DOHH2 (cell line): ENCODE measurements around the gene GPR78.

Experiments used
- H3F3A ChIP-seq: fragments of 200-600 bp; sonication (generic), shearing (Covaris generic); 2 replicates; pipeline ENCODE4 v1.6.0; 2016; ENCODE audit warnings: antibody characterized with exemption, mild to moderate bottlenecking; ENCODE audit not compliant: control insufficient read depth, insufficient read depth
- H3K27ac ChIP-seq: fragments of 200-600 bp; sonication (generic); 2 replicates; pipeline ENCODE4 v1.5.1; 2014; ENCODE audit warnings: low read depth, mild to moderate bottlenecking, low read length, moderate library complexity
- H3K27me3 ChIP-seq: fragments of 200-600 bp; sonication (generic); 2 replicates; pipeline ENCODE4 v1.6.1; 2014; ENCODE audit warnings: mild to moderate bottlenecking, low read length, mixed read lengths; ENCODE audit not compliant: control insufficient read depth
- H3K36me3 ChIP-seq: fragments of 200-600 bp; sonication (generic); 2 replicates; pipeline ENCODE4 v1.6.1; 2014; ENCODE audit warnings: mild to moderate bottlenecking, low read length, moderate library complexity, mixed read lengths; ENCODE audit not compliant: control insufficient read depth
- H3K4me1 ChIP-seq: fragments of 200-600 bp; sonication (generic); 2 replicates; pipeline ENCODE4 v1.6.1; 2014; ENCODE audit warnings: mild to moderate bottlenecking, low read length, mixed read lengths; ENCODE audit not compliant: control insufficient read depth
- H3K4me2 ChIP-seq: fragments of 200-600 bp; sonication (generic); 2 replicates; pipeline ENCODE4 v1.6.0; 2014; ENCODE audit warnings: mild to moderate bottlenecking, low read length, moderate library complexity
- H3K4me3 ChIP-seq: fragments of 200-600 bp; sonication (generic); 2 replicates; pipeline ENCODE4 v1.5.1; 2014; ENCODE audit warnings: mild to moderate bottlenecking, low read length, mixed read lengths
- H3K79me2 ChIP-seq: fragments of 200-600 bp; sonication (generic); 2 replicates; pipeline ENCODE4 v1.6.1; 2014; ENCODE audit warnings: mild to moderate bottlenecking, low read length, mixed read lengths; ENCODE audit not compliant: control insufficient read depth
- H3K9me2 ChIP-seq: fragments of 200-600 bp; sonication (generic); replicated peaks from 2 replicates; pipeline ENCODE4 v1.6.1; 2014; ENCODE audit warnings: mild to moderate bottlenecking, low read length, mixed read lengths; ENCODE audit not compliant: control insufficient read depth
- H3K9me3 ChIP-seq: fragments of 200-600 bp; sonication (generic); 2 replicates; pipeline ENCODE4 v1.6.1; 2014; ENCODE audit warnings: antibody characterized with exemption, low read length, mixed read lengths; ENCODE audit not compliant: control insufficient read depth, insufficient read depth
- H4K20me1 ChIP-seq: fragments of 200-600 bp; sonication (generic); 2 replicates; pipeline ENCODE4 v1.6.0; 2014; ENCODE audit warnings: low read depth, mild to moderate bottlenecking, antibody characterized with exemption, low read length, moderate library complexity; ENCODE audit not compliant: control insufficient read depth, insufficient read depth
- CTCF ChIP-seq: fragments of 200-600 bp; sonication (generic); IDR thresholded peaks from one replicate; pipeline ENCODE4 v1.5.1; 2014; ENCODE audit warnings: antibody characterized with exemption, mild to moderate bottlenecking, low read depth, low read length; ENCODE audit not compliant: poor library complexity, severe bottlenecking
- EZH2phosphoT487 ChIP-seq: fragments of 200-600 bp; sonication (generic); IDR thresholded peaks from 2 replicates; pipeline ENCODE4 v1.6.1; 2017; ENCODE audit warnings: borderline replicate concordance, mild to moderate bottlenecking, antibody characterized with exemption, low read length, moderate library complexity, mixed read lengths

The GPR78 gene

GRCh38 chr4:8586671-8587468 is 6.7 kb downstream of the GPR78 start:
- Histone ChIP-seq H3K9me3 (no peaks in the 10 kb centered on the region), H3F3A (no peaks in the 10 kb centered on the region), H3K4me3 (no peak overlapping the region), H3K27ac (no peak overlapping the region), H3K79me2 (no peaks in the 10 kb centered on the region), H3K36me3 (no peaks in the 10 kb centered on the region), H4K20me1 (no peaks in the 10 kb centered on the region), H3K4me2 (no peak overlapping the region), H3K27me3 (no peaks in the 10 kb centered on the region), H3K4me1 (no peaks in the 10 kb centered on the region), H3K9me2 (no peaks in the 10 kb centered on the region)
- TF ChIP-seq CTCF (peak; percentile 44), EZH2phosphoT487 (no peak)

DNA sequence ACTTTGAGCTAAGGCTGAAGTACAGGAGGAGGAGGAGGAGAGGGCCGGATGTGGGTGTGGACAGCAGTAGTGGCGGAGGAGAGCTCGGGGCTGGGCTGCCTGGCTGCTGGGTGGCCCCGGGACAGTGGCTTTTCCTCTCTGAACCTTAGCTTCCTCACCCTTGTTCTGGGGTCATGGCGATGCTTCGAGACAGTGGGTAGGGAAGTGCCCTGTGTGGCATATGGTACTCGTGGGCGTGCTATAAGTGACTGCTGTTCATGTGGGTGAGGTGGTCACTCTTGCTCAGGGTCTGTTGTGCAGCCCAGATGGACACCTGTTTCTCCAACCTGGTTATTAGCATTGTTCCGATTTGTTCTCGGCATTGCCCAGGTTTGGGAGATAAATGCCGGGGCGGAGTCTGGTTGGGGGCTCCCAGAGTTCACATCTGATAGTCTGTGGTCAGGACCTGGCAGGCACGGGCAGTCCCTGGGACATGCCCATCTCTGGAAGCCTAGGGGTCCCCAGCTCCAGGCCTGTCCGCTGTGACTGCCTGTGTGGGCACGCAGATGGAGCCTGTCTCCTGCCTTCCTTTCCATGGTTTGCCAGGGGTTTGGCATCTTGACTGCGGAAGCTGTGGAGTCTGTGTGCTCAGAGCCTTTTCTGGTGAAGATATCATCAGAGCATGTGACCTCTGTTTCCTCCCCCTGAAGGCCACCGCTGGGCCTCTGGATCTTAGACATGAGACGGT is 7.4 kb downstream of the GPR78 start:
- H3F3A ChIP-seq = no peaks in the 10 kb centered on the region
- no peaks in the 10 kb centered on the region for H3K9me3 ChIP-seq
- H3K9me2 ChIP-seq = no peaks in the 10 kb centered on the region
- H3K79me2 ChIP-seq = no peaks in the 10 kb centered on the region
- TF ChIP-seq CTCF (no peak), EZH2phosphoT487 (no peak)
- H3K27ac ChIP-seq = no peak overlapping the region
- no peaks in the 10 kb centered on the region for H3K36me3 ChIP-seq
- no peak overlapping the region for H3K4me2 ChIP-seq
- no peaks in the 10 kb centered on the region for H3K27me3 ChIP-seq
- H3K4me1 ChIP-seq = no peaks in the 10 kb centered on the region
- no peak overlapping the region for H3K4me3 ChIP-seq
- H4K20me1 ChIP-seq = no peaks in the 10 kb centered on the region

DNA sequence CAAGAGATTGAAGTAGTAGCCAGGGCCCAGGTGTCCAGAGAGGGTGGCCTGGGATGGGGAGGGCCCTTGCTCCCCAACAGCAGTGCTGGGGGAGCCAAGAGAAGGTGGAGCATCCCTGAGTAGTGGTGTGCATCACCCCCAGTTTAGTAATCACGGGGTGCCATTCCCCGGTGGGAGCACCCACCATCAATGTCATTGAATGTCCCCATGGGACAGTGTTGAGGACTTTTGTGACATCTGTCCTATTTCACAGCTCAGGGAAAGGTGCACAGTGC is 7.9 kb downstream of the GPR78 start:
- Histone ChIP-seq H3K9me3 (no peaks in the 10 kb centered on the region), H3K9me2 (no peaks in the 10 kb centered on the region), H3K4me3 (no peak overlapping the region), H3K27ac (no peak overlapping the region), H3K27me3 (peaks cover 1% of the 10 kb centered on the region; the same call in 1 of the 2 replicates), H3K4me1 (no peaks in the 10 kb centered on the region), H4K20me1 (no peaks in the 10 kb centered on the region), H3K4me2 (no peak overlapping the region), H3K36me3 (no peaks in the 10 kb centered on the region), H3F3A (no peaks in the 10 kb centered on the region), H3K79me2 (no peaks in the 10 kb centered on the region)
- no peak for TF ChIP-seq CTCF
